ENCODE data around the gene TEX11.
"Not testable (repeated sequence)": the region's sequence is repeated elsewhere in the genome, so short reads cannot be mapped to it uniquely, and the experiment has no call there.

The TEX11 gene

DNA sequence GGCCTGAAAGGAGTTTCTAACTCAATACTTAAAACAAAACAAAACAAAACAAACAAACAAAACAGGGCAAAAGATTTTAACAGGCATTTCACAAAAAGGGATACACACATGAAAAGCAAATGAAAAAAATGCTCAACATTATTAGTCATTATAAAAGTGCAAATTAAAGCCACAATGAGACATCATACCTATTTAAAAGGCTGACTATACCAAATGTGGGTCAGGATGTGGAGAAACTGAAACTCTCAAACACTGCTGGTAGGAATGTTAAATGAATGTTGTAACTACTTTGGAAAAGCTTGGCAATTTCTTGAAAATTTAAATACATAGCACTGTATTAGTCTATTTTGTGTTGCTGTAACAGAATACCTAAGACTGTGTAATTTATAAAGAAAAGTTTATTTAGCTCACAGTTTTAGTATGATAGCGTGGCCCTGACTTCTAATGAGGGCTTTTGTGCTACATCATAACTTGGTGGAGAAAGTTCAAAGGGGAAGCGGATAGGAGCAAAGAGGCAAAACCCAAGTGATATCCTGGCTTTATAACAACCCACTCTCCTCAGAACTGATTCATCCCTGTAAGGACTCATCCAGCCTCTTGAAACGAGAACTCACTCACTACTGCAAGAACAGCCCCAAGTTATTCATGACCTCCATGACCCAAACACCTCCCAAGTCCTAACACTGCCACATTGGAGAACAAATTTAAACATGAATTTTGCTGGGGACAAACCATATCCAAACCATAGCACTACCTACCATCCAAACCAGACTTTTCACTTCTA lies 214.0 kb downstream of the TEX11 start:
- no peak for TF ChIP-seq POLR2A (IDR thresholded peaks at IDR 0.05; ENCODE audit: extremely low read depth, insufficient read length)
- no peak for TF ChIP-seq CTCF (IDR thresholded peaks at IDR 0.05; ENCODE audit: low read depth, low read length)
- TF ChIP-seq, protein P1, sequence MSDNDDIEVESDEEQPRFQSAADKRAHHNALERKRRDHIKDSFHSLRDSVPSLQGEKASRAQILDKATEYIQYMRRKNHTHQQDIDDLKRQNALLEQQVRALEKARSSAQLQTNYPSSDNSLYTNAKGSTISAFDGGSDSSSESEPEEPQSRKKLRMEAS (IDR thresholded peaks at IDR 0.05; ENCODE audit: low read depth, low read length): no peak
- TF ChIP-seq MYC (IDR thresholded peaks at IDR 0.05; ENCODE audit: low read depth, low read length): no peak
- no peak for DNase-seq (ENCODE audit: low read depth)
- H3K4me3 ChIP-seq (ENCODE audit: low read depth, low read length): no peak overlapping the region

DNA sequence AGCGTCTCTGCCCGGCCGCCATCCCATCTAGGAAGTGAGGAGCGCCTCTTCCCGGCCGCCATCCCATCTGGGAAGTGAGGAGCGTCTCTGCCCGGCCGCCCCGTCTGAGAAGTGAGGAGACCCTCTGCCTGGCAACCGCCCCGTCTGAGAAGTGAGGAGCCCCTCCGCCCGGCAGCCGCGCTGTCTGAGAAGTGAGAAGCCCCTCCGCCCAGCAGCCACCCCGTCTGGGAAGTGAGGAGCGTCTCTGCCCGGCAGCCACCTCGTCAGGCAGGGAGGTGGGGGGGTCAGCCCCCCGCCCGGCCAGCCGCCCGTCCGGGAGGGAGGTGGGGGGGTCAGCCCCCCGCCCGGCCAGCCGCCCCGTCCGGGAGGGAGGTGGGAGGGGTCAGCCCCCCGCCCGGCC lies 229.1 kb downstream of the TEX11 start:
- H3K4me3 ChIP-seq (ENCODE audit: low read depth, low read length); DNase-seq (ENCODE audit: low read depth): not testable (repeated sequence)

DNA sequence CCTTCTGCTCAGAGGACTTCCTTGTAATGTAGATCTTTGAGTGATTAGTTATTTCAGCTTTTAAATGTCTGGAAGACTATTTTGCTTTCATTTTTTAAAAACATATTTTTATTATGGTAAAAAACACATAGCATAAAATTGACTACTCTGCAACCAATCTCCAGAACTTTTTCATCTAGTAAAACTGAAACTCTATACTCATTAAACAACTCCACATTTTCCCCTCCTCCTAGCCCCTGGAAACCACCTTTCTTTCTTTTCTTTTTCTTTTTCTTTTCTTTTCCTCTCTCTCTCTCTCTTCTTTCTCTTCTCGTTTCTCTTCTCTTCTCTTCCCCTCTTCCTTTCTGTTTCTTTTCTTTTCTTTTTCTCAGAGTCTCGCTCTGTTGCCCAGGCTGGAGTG lies 233.2 kb downstream of the TEX11 start:
- TF ChIP-seq CTCF (IDR thresholded peaks at IDR 0.05; ENCODE audit: low read depth, low read length) (no peak), MYC (IDR thresholded peaks at IDR 0.05; ENCODE audit: low read depth, low read length) (no peak), POLR2A (IDR thresholded peaks at IDR 0.05; ENCODE audit: extremely low read depth, insufficient read length) (no peak)
- TF ChIP-seq, protein P1 (IDR thresholded peaks at IDR 0.05; ENCODE audit: low read depth, low read length): no peak
- H3K4me3 ChIP-seq (ENCODE audit: low read depth, low read length): no peak overlapping the region
- no peak for DNase-seq (ENCODE audit: low read depth)

- no peak overlapping the region for H3K4me3 ChIP-seq (ENCODE audit: low read depth, low read length)
- TF ChIP-seq, protein P1 (IDR thresholded peaks at IDR 0.05; ENCODE audit: low read depth, low read length): no peak
- TF ChIP-seq MYC (IDR thresholded peaks at IDR 0.05; ENCODE audit: low read depth, low read length) (no peak), CTCF (IDR thresholded peaks at IDR 0.05; ENCODE audit: low read depth, low read length) (no peak), POLR2A (IDR thresholded peaks at IDR 0.05; ENCODE audit: extremely low read depth, insufficient read length) (no peak)
- DNase-seq (ENCODE audit: low read depth): no peak
These were observed 236.2 kb downstream of the TEX11 start for GRCh38 chrX:70672326-70672725.

DNA sequence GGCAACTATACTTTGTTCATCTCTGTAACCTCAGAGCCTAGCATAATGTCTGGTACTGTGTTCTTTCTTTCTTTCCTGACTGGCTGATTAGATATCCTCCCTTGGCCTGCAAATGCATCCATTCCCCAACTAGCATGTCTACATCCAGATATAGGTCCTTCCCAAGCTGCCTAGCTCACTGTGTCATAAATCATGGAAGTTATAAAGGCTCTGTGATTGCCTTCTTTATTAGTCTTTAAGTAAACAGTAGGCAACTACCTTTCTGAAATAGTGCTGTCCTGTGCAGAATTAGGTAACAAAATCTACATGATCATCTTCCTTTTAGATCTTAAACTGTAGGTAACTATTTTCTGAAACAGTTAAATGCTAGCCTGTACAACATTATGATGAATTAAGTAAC lies 239.4 kb downstream of the TEX11 start:
- TF ChIP-seq MYC (IDR thresholded peaks at IDR 0.05; ENCODE audit: low read depth, low read length) (no peak), POLR2A (IDR thresholded peaks at IDR 0.05; ENCODE audit: extremely low read depth, insufficient read length) (no peak), CTCF (IDR thresholded peaks at IDR 0.05; ENCODE audit: low read depth, low read length) (no peak)
- TF ChIP-seq, protein P1 (IDR thresholded peaks at IDR 0.05; ENCODE audit: low read depth, low read length): no peak
- H3K4me3 ChIP-seq (ENCODE audit: low read depth, low read length): no peak overlapping the region
- DNase-seq (ENCODE audit: low read depth): no peak

DNA sequence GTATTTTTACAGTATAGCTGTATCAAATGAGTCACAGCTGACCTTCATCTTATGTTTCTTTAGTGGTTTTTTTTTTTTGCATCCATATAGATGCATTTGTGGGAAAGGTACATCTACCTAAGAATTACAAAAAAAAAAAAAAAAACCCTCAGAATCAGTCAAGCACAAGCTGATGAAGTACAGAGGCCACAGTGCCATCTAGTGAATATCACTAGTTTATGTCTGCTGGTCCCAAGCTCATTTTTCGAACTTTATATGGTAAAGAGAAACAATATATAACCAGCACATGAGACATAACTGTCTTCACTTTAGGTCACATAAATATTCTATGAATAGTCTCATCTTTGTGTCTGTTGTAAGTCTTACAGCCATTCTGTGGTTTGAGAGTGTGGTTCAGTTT lies 243.8 kb downstream of the TEX11 start:
- DNase-seq (ENCODE audit: low read depth): peak; percentile 27
- TF ChIP-seq, protein P1 (IDR thresholded peaks at IDR 0.05; ENCODE audit: low read depth, low read length): no peak
- TF ChIP-seq CTCF (IDR thresholded peaks at IDR 0.05; ENCODE audit: low read depth, low read length) (no peak), MYC (IDR thresholded peaks at IDR 0.05; ENCODE audit: low read depth, low read length) (no peak), POLR2A (IDR thresholded peaks at IDR 0.05; ENCODE audit: extremely low read depth, insufficient read length) (no peak)
- H3K4me3 ChIP-seq (ENCODE audit: low read depth, low read length): no peak overlapping the region

- not testable (repeated sequence) for DNase-seq (ENCODE audit: low read depth); H3K4me3 ChIP-seq (ENCODE audit: low read depth, low read length)
These were observed 247.4 kb downstream of the TEX11 start for GRCh38 chrX:70661124-70661523.

GRCh38 chrX:70657546-70657945 lies 251.0 kb downstream of the TEX11 start:
- DNase-seq (ENCODE audit: low read depth); H3K4me3 ChIP-seq (ENCODE audit: low read depth, low read length): not testable (repeated sequence)

Measured in NB4 (cell line).